SU-DHL-6 (cell line): Measurements from ENCODE around the gene ATAD3C.
"Not testable (repeated sequence)": the region's sequence is repeated elsewhere in the genome, so short reads cannot be mapped to it uniquely, and the experiment has no call there.

Experiments used
- H2AFZ ChIP-seq: fragments of 200-600 bp; sonication (generic); 2 replicates; pipeline ENCODE4 v1.6.1; 2014; ENCODE audit warnings: low read depth, mild to moderate bottlenecking, moderate library complexity, mixed read lengths, antibody characterized with exemption, low read length; ENCODE audit not compliant: severe bottlenecking
- H3F3A ChIP-seq: fragments of 200-600 bp; shearing (Covaris generic); 2 replicates; pipeline ENCODE4 v1.6.0; 2016; ENCODE audit warnings: antibody characterized with exemption, mild to moderate bottlenecking; ENCODE audit not compliant: insufficient read depth
- H3K27ac ChIP-seq: fragments of 200-600 bp; sonication (generic); 2 replicates; pipeline ENCODE4 v1.5.1; 2016; ENCODE audit warnings: low read depth, mild to moderate bottlenecking, low read length, moderate library complexity, mixed read lengths
- H3K27me3 ChIP-seq: fragments of 200-600 bp; sonication (generic), shearing (Covaris generic); 2 replicates; pipeline ENCODE4 v1.6.0; 2014; ENCODE audit warnings: mild to moderate bottlenecking, low read length
- H3K36me3 ChIP-seq: fragments of 200-600 bp; sonication (generic); 2 replicates; pipeline ENCODE4 v1.6.1; 2014; ENCODE audit warnings: mild to moderate bottlenecking, low read length, mixed read lengths
- H3K4me2 ChIP-seq: fragments of 300-600, 200-600 bp; shearing (Covaris generic), sonication (generic); 2 replicates; pipeline ENCODE4 v1.6.0; 2014; ENCODE audit warnings: low read length, low read depth, mild to moderate bottlenecking; ENCODE audit not compliant: poor library complexity, severe bottlenecking
- H3K4me3 ChIP-seq: fragments of 200-600 bp; sonication (generic); 2 replicates; pipeline ENCODE4 v1.5.1; 2014; ENCODE audit warnings: antibody characterized with exemption, low read length, mild to moderate bottlenecking, mixed read lengths; ENCODE audit not compliant: insufficient read depth, poor library complexity, severe bottlenecking
- H3K79me2 ChIP-seq: fragments of 200-600 bp; sonication (generic); 2 replicates; pipeline ENCODE4 v1.6.1; 2014; ENCODE audit warnings: mild to moderate bottlenecking, low read length, moderate library complexity; ENCODE audit not compliant: insufficient read depth
- H3K9ac ChIP-seq: fragments of 200-600 bp; sonication (generic); 2 replicates; pipeline ENCODE4 v1.7.0; 2014; ENCODE audit warnings: mild to moderate bottlenecking, low read length
- H3K9me2 ChIP-seq: fragments of 200-600 bp; sonication (generic); replicated peaks from 2 replicates; pipeline ENCODE4 v1.6.1; 2014; ENCODE audit warnings: low read length; ENCODE audit not compliant: insufficient read depth
- H3K9me3 ChIP-seq: fragments of 200-600 bp; sonication (generic); 2 replicates; pipeline ENCODE4 v1.6.1; 2014; ENCODE audit warnings: low read length, mixed read lengths; ENCODE audit not compliant: insufficient read depth
- H4K20me1 ChIP-seq: fragments of 200-600 bp; sonication (generic); 2 replicates; pipeline ENCODE4 v1.6.1; 2014; ENCODE audit warnings: low read depth, mild to moderate bottlenecking, antibody characterized with exemption, low read length, moderate library complexity, mixed read lengths
- CTCF ChIP-seq: fragments of 200-600 bp; sonication (generic); IDR thresholded peaks from one replicate; pipeline ENCODE4 v1.5.1; 2017; ENCODE audit warnings: antibody characterized with exemption, mild to moderate bottlenecking, low read length, moderate library complexity; ENCODE audit not compliant: insufficient read depth, poor library complexity, severe bottlenecking
- EZH2phosphoT487 ChIP-seq: fragments of 200-600 bp; sonication (generic), shearing (Covaris generic); conservative IDR thresholded peaks from 2 replicates; pipeline ENCODE4 v1.6.1; 2018; ENCODE audit warnings: mild to moderate bottlenecking, antibody characterized with exemption, low read length, moderate library complexity, mixed read lengths

Gene ATAD3C

GRCh38 chr1:1427106-1427819 is 22.2 kb upstream of the ATAD3C start:
- no peak overlapping the region for H3K27ac ChIP-seq

GRCh38 chr1:1427820-1428148 is 21.7 kb upstream of the ATAD3C start:
- TF ChIP-seq CTCF = no peak
- no peak for TF ChIP-seq EZH2phosphoT487
- H3K9me2 ChIP-seq = no peaks in the 10 kb centered on the region
- no peak overlapping the region for H3K4me3 ChIP-seq
- no peaks in the 10 kb centered on the region for H3F3A ChIP-seq
- no peaks in the 10 kb centered on the region for H3K79me2 ChIP-seq
- H3K36me3 ChIP-seq = no peaks in the 10 kb centered on the region
- H3K4me2 ChIP-seq = no peak overlapping the region
- H2AFZ ChIP-seq = no peak overlapping the region
- H4K20me1 ChIP-seq = no peaks in the 10 kb centered on the region
- no peaks in the 10 kb centered on the region for H3K9me3 ChIP-seq
- H3K27ac ChIP-seq = no peak overlapping the region
- H3K27me3 ChIP-seq = no peaks in the 10 kb centered on the region
- H3K9ac ChIP-seq = no peak overlapping the region

More at GRCh38 chr1:1427106-1427819, 22.2 kb upstream of the ATAD3C start:
- no peaks in the 10 kb centered on the region for H3K36me3 ChIP-seq
- no peak overlapping the region for H3K9ac ChIP-seq
- TF ChIP-seq CTCF (no peak), EZH2phosphoT487 (no peak)
- H3F3A ChIP-seq = no peaks in the 10 kb centered on the region
- no peak overlapping the region for H3K4me3 ChIP-seq
- H3K9me3 ChIP-seq = no peaks in the 10 kb centered on the region
- H3K4me2 ChIP-seq = no peak overlapping the region
- no peaks in the 10 kb centered on the region for H3K27me3 ChIP-seq
- H2AFZ ChIP-seq = no peak overlapping the region
- no peaks in the 10 kb centered on the region for H4K20me1 ChIP-seq
- H3K79me2 ChIP-seq = no peaks in the 10 kb centered on the region
- no peaks in the 10 kb centered on the region for H3K9me2 ChIP-seq

DNA sequence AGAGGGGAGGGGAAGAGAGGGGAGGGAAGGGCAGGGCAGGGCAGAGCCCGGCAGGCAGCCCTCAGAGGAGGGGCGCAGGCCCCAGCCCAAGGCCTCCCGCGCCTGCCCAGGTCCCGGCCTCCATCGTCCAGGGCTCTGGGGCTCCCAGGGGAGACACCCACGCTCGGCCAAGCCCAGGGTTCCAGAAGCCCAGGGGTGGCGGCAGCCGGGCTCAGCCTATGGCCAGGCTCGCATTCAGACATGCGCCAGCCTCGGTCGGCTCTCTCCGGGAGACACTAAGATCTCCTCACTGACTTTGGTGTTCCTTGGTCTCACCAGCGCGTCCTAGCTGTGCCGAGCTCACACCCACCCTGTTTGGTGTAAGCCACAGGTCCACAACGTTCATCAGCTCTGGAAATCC is 21.3 kb upstream of the ATAD3C start:
- no peak overlapping the region for H3K9ac ChIP-seq
- no peaks in the 10 kb centered on the region for H3K9me3 ChIP-seq
- no peaks in the 10 kb centered on the region for H3K27me3 ChIP-seq
- H3K36me3 ChIP-seq = no peaks in the 10 kb centered on the region
- no peak overlapping the region for H2AFZ ChIP-seq
- no peaks in the 10 kb centered on the region for H4K20me1 ChIP-seq
- H3K9me2 ChIP-seq = no peaks in the 10 kb centered on the region
- H3K4me2 ChIP-seq = no peak overlapping the region
- TF ChIP-seq EZH2phosphoT487 (no peak), CTCF (no peak)
- H3K79me2 ChIP-seq = no peaks in the 10 kb centered on the region
- no peak overlapping the region for H3K4me3 ChIP-seq
- no peaks in the 10 kb centered on the region for H3F3A ChIP-seq
- H3K27ac ChIP-seq = no peak overlapping the region

- not testable (repeated sequence) for H2AFZ ChIP-seq, H3K4me3 ChIP-seq, H3K9me2 ChIP-seq, H3F3A ChIP-seq, H4K20me1 ChIP-seq, H3K9ac ChIP-seq, H3K9me3 ChIP-seq, H3K36me3 ChIP-seq, H3K27ac ChIP-seq, H3K79me2 ChIP-seq, H3K4me2 ChIP-seq, H3K27me3 ChIP-seq
Observed at GRCh38 chr1:1428967-1429366, 20.5 kb upstream of the ATAD3C start.
